Colonic mucosa (tissue), 4 donors: Measurements from ENCODE around the gene RUFY4. TPM values are rescaled to one million over a fixed set of nuclear protein-coding genes. Genes with fewer than 3 reads are reported as not detected.

Source experiments
- DNase-seq: peaks from one replicate; pipeline ENCODE4 v3.0.0-alpha.2; 2020
- H3K27ac ChIP-seq: fragments of 200-600 bp; one replicate; pipeline ENCODE4 v1.8.0; 2021
- H3K27me3 ChIP-seq: fragments of 200-600 bp; one replicate; pipeline ENCODE4 v1.8.0; 2021
- H3K36me3 ChIP-seq: fragments of 200-600 bp; one replicate; pipeline ENCODE4 v1.8.0; 2021
- H3K4me1 ChIP-seq: fragments of 200-600 bp; one replicate; pipeline ENCODE4 v1.8.0; 2021; ENCODE audit warnings: mild to moderate bottlenecking
- H3K4me3 ChIP-seq: fragments of 200-600 bp; one replicate; pipeline ENCODE4 v1.8.0; 2021
- H3K9ac ChIP-seq, 2 donors: one replicate each; pipeline ENCODE4 v1.7.0; 2013; ENCODE audit warnings: control low read depth in 2 of 2, low read depth in 2 of 2, low read length in 2 of 2
- H3K9me3 ChIP-seq: fragments of 200-600 bp; one replicate; pipeline ENCODE4 v1.8.0; 2021
- CTCF ChIP-seq: fragments of 200-600 bp; IDR thresholded peaks from one replicate; pipeline ENCODE4 v1.8.0; 2022; ENCODE audit warnings: antibody characterized with exemption, mild to moderate bottlenecking
- intact Hi-C: fragments of 100-400 bp; cut with DNase I; formaldehyde crosslinking; loops from one replicate; pipeline ENCODE4 v1.14.1; 2022
- total RNA-seq, 2 donors: library from RNA; stranded (reverse); fragmentation: NEBNext Ultra II Directional in 1 of 2; extraction: Animal tissue kit (Norgen Biotek cat#: 25700) in 1 of 2; gene quantifications; one replicate each; pipeline ENCODE4 v1.2.1, GENCODE V29; 2021
- donor health status: healthy.
- donor health status: DM: no; HTN: no; CAD: no.
- donor health status: DM: no; HTN: no; CAD: no.

RUFY4 gene
- total RNA-seq, 2 donors from 2014 or later: not detected

- Histone ChIP-seq H3K9me3 (no peaks in the 10 kb centered on the region), H3K27ac (no peak overlapping the region), H3K27me3 (no peaks in the 10 kb centered on the region), H3K9ac (no peak overlapping the region), H3K36me3 (no peaks in the 10 kb centered on the region), H3K4me3 (no peak overlapping the region), H3K4me1 (no peaks in the 10 kb centered on the region)
- DNase-seq: peak; percentile 13
- intact Hi-C loops: loop anchor here (10.0 kb wide), 1 partner anchor 245 kb away; no protein-coding TSS in a partner anchor
- no peak for TF ChIP-seq CTCF
Measured at GRCh38 chr2:218029366-218030360, 39.4 kb upstream of the RUFY4 start.

- Histone ChIP-seq H3K9me3 (no peaks in the 10 kb centered on the region), H3K27ac (no peak overlapping the region), H3K4me3 (no peak overlapping the region), H3K9ac (no peak overlapping the region), H3K36me3 (no peaks in the 10 kb centered on the region), H3K27me3 (no peaks in the 10 kb centered on the region), H3K4me1 (no peaks in the 10 kb centered on the region)
- peak; percentile 7 for DNase-seq
- intact Hi-C loops: loop anchor here (10.0 kb wide), 1 partner anchor 246 kb away; no protein-coding TSS in a partner anchor
- no peak for TF ChIP-seq CTCF
Measured at GRCh38 chr2:218030409-218031195, 38.5 kb upstream of the RUFY4 start.

- H3K9ac ChIP-seq: no peak overlapping the region
- no peaks in the 10 kb centered on the region for H3K27me3 ChIP-seq
- no peak overlapping the region for H3K27ac ChIP-seq
- no peak overlapping the region for H3K4me3 ChIP-seq
- H3K4me1 ChIP-seq: no peaks in the 10 kb centered on the region
- H3K9me3 ChIP-seq: no peaks in the 10 kb centered on the region
- no peak for DNase-seq
- intact Hi-C loops: loop anchor here (10.0 kb wide), 1 partner anchor 246 kb away; no protein-coding TSS in a partner anchor
- H3K36me3 ChIP-seq: no peaks in the 10 kb centered on the region
- TF ChIP-seq CTCF: no peak
Measured at GRCh38 chr2:218031261-218031660, 37.8 kb upstream of the RUFY4 start.

GRCh38 chr2:218031771-218032257 is 37.2 kb upstream of the RUFY4 start:
- no peak for TF ChIP-seq CTCF
- intact Hi-C loops: loop anchor here (10.0 kb wide), 1 partner anchor 247 kb away; no protein-coding TSS in a partner anchor
- H3K4me3 ChIP-seq: no peak overlapping the region
- H3K27ac ChIP-seq: no peak overlapping the region
- no peak overlapping the region for H3K9ac ChIP-seq
- H3K36me3 ChIP-seq: no peaks in the 10 kb centered on the region
- H3K9me3 ChIP-seq: no peaks in the 10 kb centered on the region
- no peaks in the 10 kb centered on the region for H3K27me3 ChIP-seq
- H3K4me1 ChIP-seq: no peaks in the 10 kb centered on the region
- no peak for DNase-seq
